ENCODE measurements around the gene DVL1.

DVL1 gene

GRCh38 chr1:1295154-1295923, 53.9 kb downstream of the DVL1 start:
- DNase-seq = no peak

- DNase-seq = no peak
Measured at GRCh38 chr1:1294250-1294890, 54.8 kb downstream of the DVL1 start.

DNA sequence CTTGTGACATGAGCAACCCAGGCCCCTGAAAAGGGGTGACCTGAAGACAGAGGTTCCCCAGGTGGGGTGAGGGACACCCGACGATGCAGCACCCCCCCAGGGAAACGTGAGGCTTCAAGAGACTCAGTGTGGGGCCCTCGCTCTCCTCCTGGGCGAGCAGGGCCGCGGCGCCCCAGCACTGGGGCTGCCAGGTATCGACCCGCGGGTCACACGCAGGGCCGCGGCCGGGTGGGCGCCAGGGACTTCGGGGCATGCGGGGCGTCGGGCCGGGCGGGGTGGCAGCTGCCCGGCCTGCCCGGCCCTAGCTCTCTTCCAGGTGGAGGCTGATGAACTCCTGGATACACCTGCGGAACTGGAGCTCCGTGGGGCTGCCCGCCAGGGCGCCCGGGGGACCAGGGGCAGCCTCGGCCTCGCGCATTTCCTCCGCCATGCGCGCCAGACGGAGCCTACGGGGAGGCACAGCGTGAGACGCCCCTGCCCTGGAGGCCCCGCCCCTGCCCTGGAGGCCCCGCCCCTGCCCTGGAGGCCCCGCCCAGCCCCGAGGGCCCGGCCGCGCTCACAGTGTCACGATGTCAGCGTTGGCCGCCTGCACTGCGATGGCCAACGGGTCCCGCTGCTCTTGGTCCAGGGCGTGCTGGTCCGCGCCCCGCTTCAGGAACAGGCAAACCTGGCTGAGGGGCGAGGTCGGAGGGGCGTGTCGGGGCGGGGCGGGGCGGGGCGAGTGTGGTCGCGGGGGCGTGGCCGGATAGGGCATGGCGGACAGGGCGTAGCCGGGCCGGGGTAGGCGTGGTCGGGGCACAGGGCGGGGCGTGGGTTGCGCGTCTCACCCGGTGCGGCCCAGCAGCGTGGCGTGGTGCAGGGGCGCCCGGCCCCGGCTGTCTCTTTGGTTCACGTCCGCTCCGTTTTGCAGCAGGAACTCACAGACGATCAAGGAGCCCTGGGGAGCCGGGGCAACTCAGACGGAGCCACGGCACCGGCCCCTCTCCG, 55.7 kb downstream of the DVL1 start:
- DNase-seq = no peak

DNA sequence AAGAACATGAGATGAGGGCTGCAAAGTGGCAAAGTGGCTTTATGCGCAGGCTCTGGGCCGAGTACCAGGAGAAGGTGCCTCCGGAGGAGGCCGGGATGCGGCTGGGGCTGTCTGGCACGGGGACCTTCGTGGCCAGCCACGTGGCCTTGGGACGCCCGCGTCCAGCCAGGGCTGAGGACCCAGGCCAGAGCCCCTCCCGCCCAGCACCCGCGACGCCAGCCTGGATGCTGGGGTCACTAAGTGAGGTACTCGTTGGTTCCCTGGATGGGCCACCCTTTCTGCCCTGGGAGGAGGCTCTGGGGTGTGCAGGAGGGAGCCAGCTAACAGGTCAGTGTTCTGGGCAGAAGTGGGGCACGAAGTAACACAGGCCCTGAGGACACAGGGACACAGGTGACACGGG, 56.4 kb downstream of the DVL1 start:
- no peak for DNase-seq

DNA sequence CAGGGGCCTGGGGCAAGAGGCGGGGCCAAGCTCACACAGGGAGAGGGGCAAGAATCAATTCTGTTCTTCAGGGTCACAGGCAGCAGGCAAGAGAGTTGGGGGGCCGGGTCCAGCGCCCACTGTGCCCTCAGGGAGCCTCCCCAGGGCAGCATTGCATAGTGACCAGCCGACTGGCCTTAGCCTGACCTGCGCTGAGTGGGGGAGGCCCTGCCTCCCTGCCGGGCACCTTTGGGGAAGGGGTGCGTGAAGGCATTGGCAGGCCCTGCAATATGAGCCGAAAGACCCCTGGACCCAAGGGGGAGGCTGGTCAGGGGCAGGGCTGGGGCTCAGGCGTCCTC, 56.8 kb downstream of the DVL1 start:
- no peak for DNase-seq

DNA sequence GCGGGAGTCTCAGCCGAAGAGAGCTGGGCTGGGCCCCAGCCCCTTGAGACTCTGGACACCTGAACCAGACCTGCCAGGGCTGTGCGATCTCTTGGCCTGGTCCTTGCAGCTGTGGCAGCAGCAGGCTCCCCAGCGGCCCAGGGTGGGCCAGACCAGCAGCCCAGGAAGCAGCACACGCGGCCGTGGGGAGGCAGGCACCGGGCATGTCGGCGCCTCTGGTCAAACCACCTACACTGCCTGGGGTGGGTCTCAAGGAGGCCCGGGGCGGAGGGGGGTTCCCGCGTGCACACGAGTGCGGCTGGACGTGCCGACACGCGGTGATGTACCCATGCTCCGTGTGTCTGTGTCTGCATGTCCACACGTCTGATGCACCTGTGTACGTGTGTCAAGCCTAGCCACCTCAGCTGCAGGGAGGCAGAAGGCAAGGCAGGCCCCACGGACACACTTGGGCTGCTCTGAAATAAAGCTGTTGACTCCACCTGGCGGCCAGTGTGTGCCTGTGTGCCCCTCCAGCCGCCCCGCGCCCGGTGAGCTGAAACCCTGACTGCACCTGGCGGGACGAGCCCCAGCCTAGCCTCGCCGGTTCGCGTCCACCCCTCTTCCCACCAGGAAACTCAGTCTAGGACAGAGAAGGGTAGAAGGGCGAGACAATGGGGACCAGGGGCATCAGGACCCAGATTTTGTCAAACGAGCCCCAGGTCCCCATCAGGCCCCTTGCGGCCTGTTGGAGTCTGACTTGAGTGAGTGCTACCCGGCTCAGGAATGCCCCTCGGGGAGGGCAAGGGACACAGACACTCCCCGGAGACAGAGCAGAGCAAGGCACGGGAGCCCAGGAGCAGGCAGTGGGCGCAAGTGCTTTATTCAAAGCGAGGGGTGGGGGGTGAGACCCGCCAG, 57.4 kb downstream of the DVL1 start:
- DNase-seq = no peak

- no peak for DNase-seq
Measured at GRCh38 chr1:1291023-1291528, 58.1 kb downstream of the DVL1 start.

GRCh38 chr1:1290238-1290731, 58.9 kb downstream of the DVL1 start:
- no peak for DNase-seq

DNA sequence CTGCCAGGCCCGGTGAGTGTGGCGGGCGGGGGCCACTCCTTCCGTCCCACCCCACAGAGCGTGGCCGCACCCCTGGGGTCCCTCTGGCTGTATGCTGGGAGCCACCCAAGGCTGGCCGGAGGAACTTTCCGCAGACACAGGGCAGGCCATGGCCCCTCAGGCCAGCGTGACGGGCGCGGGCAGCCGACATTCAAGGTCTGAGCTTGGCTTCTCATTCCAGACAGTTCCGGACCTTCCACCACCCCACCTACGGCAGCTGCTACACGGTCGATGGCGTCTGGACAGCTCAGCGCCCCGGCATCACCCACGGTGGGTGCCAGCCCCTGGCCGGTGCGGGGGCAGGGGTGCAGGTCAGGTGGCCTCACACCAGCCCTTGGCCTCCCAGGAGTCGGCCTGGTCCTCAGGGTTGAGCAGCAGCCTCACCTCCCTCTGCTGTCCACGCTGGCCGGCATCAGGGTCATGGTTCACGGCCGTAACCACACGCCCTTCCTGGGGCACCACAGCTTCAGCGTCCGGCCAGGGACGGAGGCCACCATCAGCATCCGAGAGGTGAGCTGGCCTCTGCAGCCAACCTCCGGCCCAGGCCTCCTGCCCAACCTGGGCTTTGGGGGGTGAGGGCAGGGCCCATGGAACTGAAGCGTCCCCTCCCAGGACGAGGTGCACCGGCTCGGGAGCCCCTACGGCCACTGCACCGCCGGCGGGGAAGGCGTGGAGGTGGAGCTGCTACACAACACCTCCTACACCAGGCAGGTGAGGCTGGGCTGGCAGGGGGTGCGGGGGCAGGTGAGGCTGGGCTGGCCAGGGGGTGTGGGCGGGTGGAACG, 61.7 kb downstream of the DVL1 start:
- DNase-seq = no peak

- no peak for DNase-seq
Measured at GRCh38 chr1:1286313-1287261, 62.6 kb downstream of the DVL1 start.

DNA sequence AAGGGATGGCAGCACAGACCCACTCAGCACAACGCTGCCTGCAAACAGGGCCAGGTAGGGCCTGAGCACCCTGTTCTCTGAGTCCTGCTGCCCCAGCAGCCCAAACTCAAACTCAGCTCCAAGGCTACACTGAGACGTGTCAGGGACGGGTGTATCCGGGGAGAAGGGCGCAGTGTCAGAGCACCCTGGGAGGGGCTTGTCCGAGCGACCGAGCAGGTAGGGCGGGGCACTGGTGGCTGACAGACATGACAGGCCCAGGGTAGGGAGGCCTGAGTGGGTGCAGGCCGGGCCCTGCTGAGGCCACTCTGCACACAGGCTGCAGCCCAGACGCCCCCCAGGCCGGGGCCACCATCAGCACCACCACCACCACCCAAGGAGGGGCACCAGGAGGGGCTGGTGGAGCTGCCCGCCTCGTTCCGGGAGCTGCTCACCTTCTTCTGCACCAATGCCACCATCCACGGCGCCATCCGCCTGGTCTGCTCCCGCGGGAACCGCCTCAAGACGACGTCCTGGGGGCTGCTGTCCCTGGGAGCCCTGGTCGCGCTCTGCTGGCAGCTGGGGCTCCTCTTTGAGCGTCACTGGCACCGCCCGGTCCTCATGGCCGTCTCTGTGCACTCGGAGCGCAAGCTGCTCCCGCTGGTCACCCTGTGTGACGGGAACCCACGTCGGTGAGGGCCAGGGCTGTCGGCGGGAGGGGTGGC, 63.5 kb downstream of the DVL1 start:
- DNase-seq = no peak
